BJ (cell line): ENCODE measurements around the gene TRH. TPM values are rescaled to one million over a fixed set of nuclear protein-coding genes. Genes with fewer than 3 reads are reported as not detected.
"Not testable (repeated sequence)": the region's sequence is repeated elsewhere in the genome, so short reads cannot be mapped to it uniquely, and the experiment has no call there.

Experiments
- CTCF ChIA-PET: fragments of 350-600 bp; formaldehyde crosslinking; extraction: SDS; loops from one replicate; lab custom pipeline; 2021; ENCODE audit warnings: antibody characterized with exemption, inconsistent platforms; lab: Yijun Ruan, JAX
- POLR2A ChIA-PET: fragments of 300-600 bp; sonication (Branson Sonifier 250); formaldehyde crosslinking; extraction: SDS; loops from one replicate; lab custom pipeline; 2021; ENCODE audit warnings: antibody characterized with exemption; lab: Charles Lee
- DNase-seq: peaks from one replicate; pipeline ENCODE4 v3.0.0-alpha.2; 2011; ENCODE audit warnings: low read depth
- H3K27me3 ChIP-seq: 2 replicates; pipeline ENCODE4 v1.6.0; 2011; ENCODE audit warnings: low read length; ENCODE audit not compliant: control insufficient read depth, insufficient read depth
- H3K36me3 ChIP-seq: 2 replicates; pipeline ENCODE4 v1.5.1; 2011; ENCODE audit warnings: low read length; ENCODE audit not compliant: control insufficient read depth, insufficient read depth
- H3K4me3 ChIP-seq: 2 replicates; pipeline ENCODE4 v1.5.1; 2011; ENCODE audit warnings: low read depth, mild to moderate bottlenecking, control low read depth, low read length
- CTCF ChIP-seq: IDR thresholded peaks from 2 replicates; pipeline ENCODE4 v1.5.1; 2011; ENCODE audit warnings: low read depth, mild to moderate bottlenecking, control low read depth, inconsistent platforms, low read length, moderate library complexity; ENCODE audit not compliant: insufficient read depth
- polyA plus RNA-seq: library from polyadenylated mRNA; depleted of rRNA; stranded (reverse); fragments of >200 nt; gene quantifications from 2 replicates; pipeline ENCODE4 v1.2.3, GENCODE V29; 2011; rRNA removed

TRH gene
- polyA plus RNA-seq, 1 experiment, result not detected

DNA sequence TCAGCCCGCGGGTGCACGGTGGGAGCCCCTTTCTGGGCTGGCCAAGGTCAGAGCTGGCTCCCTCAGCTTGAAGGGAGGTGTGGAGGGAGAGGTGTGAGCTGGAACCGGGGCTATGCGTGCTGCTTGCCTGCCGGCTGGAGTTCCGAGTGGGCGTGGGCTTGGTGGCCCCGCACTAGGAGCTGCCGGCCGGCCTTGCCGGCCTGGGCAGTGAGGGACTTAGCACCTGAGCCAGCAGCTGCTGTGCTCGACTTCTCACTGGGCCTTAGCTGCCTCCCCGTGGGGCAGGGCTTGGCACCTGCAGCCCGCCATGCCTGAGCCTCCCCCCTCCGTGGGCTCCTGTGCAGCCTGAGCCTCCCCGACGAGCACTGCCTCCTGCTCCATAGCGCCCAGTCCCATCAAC, 36.0 kb downstream of the TRH start:
- Histone ChIP-seq H3K4me3 (no peak overlapping the region), H3K27me3 (no peaks in the 10 kb centered on the region), H3K36me3 (no peaks in the 10 kb centered on the region)
- no peak for TF ChIP-seq CTCF
- POLR2A ChIA-PET, result no interaction called here
- DNase-seq, result no peak
- CTCF ChIA-PET, result interaction anchor here (1.1 to 2.3 kb wide), 3 partner anchors 8 to 68 kb away, joined by 5 to 9 read pairs (median 7); no protein-coding TSS in a partner anchor

GRCh38 chr3:130012108-130012507, 37.6 kb downstream of the TRH start:
- POLR2A ChIA-PET, H3K27me3 ChIP-seq, DNase-seq, H3K36me3 ChIP-seq, H3K4me3 ChIP-seq: not testable (repeated sequence)
- CTCF ChIA-PET, result interaction anchor here (3.1 kb wide), 1 partner anchor 70 kb away, joined by 14 read pairs; no protein-coding TSS in a partner anchor

- CTCF ChIA-PET, result interaction anchor here (0.7 to 3.1 kb wide), 2 partner anchors 10 to 71 kb away, joined by 4 to 14 read pairs; no protein-coding TSS in a partner anchor
- POLR2A ChIA-PET, H3K27me3 ChIP-seq, H3K4me3 ChIP-seq, H3K36me3 ChIP-seq, DNase-seq: not testable (repeated sequence)
Observed at GRCh38 chr3:130013246-130013645, 38.7 kb downstream of the TRH start.

DNA sequence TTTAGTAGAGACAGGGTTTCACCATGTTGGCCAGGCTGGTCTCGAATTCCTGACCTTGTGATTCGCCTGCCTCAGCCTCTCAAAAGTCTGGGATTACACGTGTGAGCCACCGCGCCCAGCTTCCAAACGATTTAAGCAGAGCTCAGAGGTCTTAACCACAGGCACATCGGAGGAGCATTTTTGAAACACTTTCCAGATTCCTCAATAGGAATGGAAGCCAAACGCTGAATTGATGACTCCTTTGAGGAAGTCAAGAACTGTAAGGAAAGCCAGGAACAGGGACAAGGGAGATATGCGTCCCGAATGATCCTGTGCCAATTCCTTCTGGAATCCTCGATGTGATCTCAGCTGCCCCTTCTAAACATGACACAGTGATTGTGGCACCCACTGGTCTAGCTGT, 40.0 kb downstream of the TRH start:
- POLR2A ChIA-PET, result no interaction called here
- H3K27me3 ChIP-seq, result no peaks in the 10 kb centered on the region
- DNase-seq, result peak; percentile 17
- CTCF ChIA-PET, result interaction anchor here (3.1 kb wide), 1 partner anchor 72 kb away, joined by 14 read pairs; no protein-coding TSS in a partner anchor
- TF ChIP-seq CTCF, result no peak
- no peaks in the 10 kb centered on the region for H3K36me3 ChIP-seq
- no peak overlapping the region for H3K4me3 ChIP-seq

- H3K27me3 ChIP-seq, H3K4me3 ChIP-seq, POLR2A ChIA-PET, H3K36me3 ChIP-seq, DNase-seq, CTCF ChIA-PET: not testable (repeated sequence)
Observed at GRCh38 chr3:130017661-130018060, 43.1 kb downstream of the TRH start.

GRCh38 chr3:130026146-130026829, 51.8 kb downstream of the TRH start:
- DNase-seq, H3K36me3 ChIP-seq, H3K4me3 ChIP-seq, H3K27me3 ChIP-seq, POLR2A ChIA-PET: not testable (repeated sequence)
- CTCF ChIA-PET, result interaction anchor here (0.6 to 0.7 kb wide), 2 partner anchors 72 to 762 kb away, joined by 3 read pairs; no protein-coding TSS in a partner anchor
- TF ChIP-seq CTCF, result peak; percentile 23

- H3K4me3 ChIP-seq, H3K36me3 ChIP-seq, DNase-seq, CTCF ChIA-PET, POLR2A ChIA-PET, H3K27me3 ChIP-seq: not testable (repeated sequence)
Observed at GRCh38 chr3:130027437-130027836, 52.9 kb downstream of the TRH start.

Other genes with a start within 250 kb of the TRH start
- 14.4 and 16.9 TPM in 2 replicates for gene TMCC1, start 81.0 kb upstream of the TRH start, polyA plus RNA-seq
- 0.33 TPM in 1 of 2 replicates, not detected in the other for gene ALG1L2, start 107.1 kb downstream of the TRH start, polyA plus RNA-seq